Neuronal stem cell (in vitro differentiated cells): ENCODE results near the gene ALOX12B.
A peak's percentile ranks its signal among the peaks of the same experiment; 100 is the strongest.

Source experiments
- DNase-seq: peaks from one replicate; pipeline ENCODE4 v3.0.0-alpha.2; 2013; ENCODE audit warnings: low spot score
- H2AFZ ChIP-seq: one replicate; pipeline ENCODE4 v1.6.1; 2013; ENCODE audit warnings: mild to moderate bottlenecking, low read length, inconsistent platforms
- H2AK5ac ChIP-seq: 2 replicates; pipeline ENCODE4 v1.6.1; 2013; ENCODE audit warnings: low read depth, mild to moderate bottlenecking, inconsistent platforms, low read length, moderate library complexity, mixed read lengths
- H2BK120ac ChIP-seq: 2 replicates; pipeline ENCODE4 v1.6.1; 2013; ENCODE audit warnings: low read depth, mild to moderate bottlenecking, inconsistent platforms, low read length, moderate library complexity, mixed read lengths
- H2BK12ac ChIP-seq: one replicate; pipeline ENCODE4 v1.6.1; 2013; ENCODE audit warnings: low read length, inconsistent platforms
- H2BK15ac ChIP-seq: 2 replicates; pipeline ENCODE4 v1.6.1; 2013; ENCODE audit warnings: mild to moderate bottlenecking, low read length, inconsistent platforms, mixed read lengths
- H2BK5ac ChIP-seq: one replicate; pipeline ENCODE4 v1.6.1; 2013; ENCODE audit warnings: inconsistent platforms, mild to moderate bottlenecking, low read length, moderate library complexity
- H3K14ac ChIP-seq: one replicate; pipeline ENCODE4 v1.6.1; 2013; ENCODE audit warnings: low read length, inconsistent platforms
- H3K18ac ChIP-seq: 2 replicates; pipeline ENCODE4 v1.6.1; 2013; ENCODE audit warnings: low read length, inconsistent platforms
- H3K23ac ChIP-seq: 2 replicates; pipeline ENCODE4 v1.6.1; 2013; ENCODE audit warnings: low read depth, mild to moderate bottlenecking, mixed read lengths, low read length, inconsistent platforms; ENCODE audit not compliant: poor library complexity
- H3K27ac ChIP-seq: replicated peaks from 3 replicates; pipeline ENCODE4 v1.5.1; 2013; ENCODE audit warnings: low read length, inconsistent platforms
- H3K27me3 ChIP-seq, 3 experiments: 2 replicates each; pipeline ENCODE4 v1.6.1; 2013; ENCODE audit warnings: low read length in 3 of 3, mild to moderate bottlenecking in 2 of 3, inconsistent platforms in 1 of 3, low read depth in 1 of 3, mixed read lengths in 1 of 3, moderate library complexity in 1 of 3; ENCODE audit not compliant: control insufficient read depth in 3 of 3, insufficient read depth in 3 of 3
- H3K36me3 ChIP-seq, 2 donors: replicated peaks in 1 of 2; 2 replicates each; pipeline ENCODE4 v1.6.1; 2013; ENCODE audit warnings: low read length in 2 of 2; ENCODE audit not compliant: control insufficient read depth in 2 of 2, insufficient read depth in 2 of 2
- H3K4ac ChIP-seq: 2 replicates; pipeline ENCODE4 v1.6.1; 2013; ENCODE audit warnings: inconsistent platforms, mild to moderate bottlenecking, low read length, moderate library complexity
- H3K4me1 ChIP-seq, 2 donors: 1 replicate in 1 of 2; 2 replicates in 1 of 2; pipeline ENCODE4 v1.6.1; 2013; ENCODE audit warnings: low read length in 2 of 2, low read depth in 1 of 2; ENCODE audit not compliant: control insufficient read depth in 2 of 2, insufficient read depth in 1 of 2
- H3K4me2 ChIP-seq: one replicate; pipeline ENCODE4 v1.6.1; 2013; ENCODE audit warnings: mild to moderate bottlenecking, low read length, inconsistent platforms; ENCODE audit not compliant: insufficient read depth, poor library complexity, severe bottlenecking
- H3K4me3 ChIP-seq, 2 donors: 2 replicates each; pipeline ENCODE4 v1.5.1; 2013; ENCODE audit warnings: low read length in 2 of 2, mild to moderate bottlenecking in 2 of 2, inconsistent platforms in 1 of 2, moderate library complexity in 1 of 2
- H3K79me1 ChIP-seq: one replicate; pipeline ENCODE4 v1.6.1; 2013; ENCODE audit warnings: low read depth, mild to moderate bottlenecking, inconsistent platforms, low read length, moderate library complexity
- H3K9ac ChIP-seq: one replicate; pipeline ENCODE4 v1.6.1; 2013; ENCODE audit warnings: mild to moderate bottlenecking, low read depth, low read length, inconsistent platforms; ENCODE audit not compliant: poor library complexity
- H3K9me3 ChIP-seq, 2 donors: replicated peaks in 1 of 2; 2 replicates each; pipeline versions ENCODE3 to v1.6.1; 2013; ENCODE audit warnings: low read length in 2 of 2, mild to moderate bottlenecking in 2 of 2, inconsistent platforms in 1 of 2, low read depth in 1 of 2, mixed read lengths in 1 of 2, moderate library complexity in 1 of 2; ENCODE audit not compliant: control insufficient read depth in 2 of 2, insufficient read depth in 1 of 2
- H4K8ac ChIP-seq: one replicate; pipeline ENCODE4 v1.6.1; 2013; ENCODE audit warnings: low read depth, mild to moderate bottlenecking, inconsistent platforms, low read length, moderate library complexity
- H4K91ac ChIP-seq: one replicate; pipeline ENCODE4 v1.6.1; 2013; ENCODE audit warnings: low read length, low read depth, mild to moderate bottlenecking, inconsistent platforms; ENCODE audit not compliant: poor library complexity
- WGBS, 2 donors: extraction: QIAGEN DNeasy Blood & Tissue Kit; methylation state at CpG; one replicate each; pipeline ENCODE4 v1.1.7; 2013; ENCODE audit warnings: missing lambda C conversion rate in 2 of 2, mixed read lengths in 1 of 2; ENCODE audit not compliant: insufficient read length in 2 of 2, insufficient replicate concordance in 1 of 2; ENCODE audit errors: extremely low coverage in 2 of 2; 5-methylcytosine and 5-hydroxymethylcytosine counted together

ALOX12B gene

DNA sequence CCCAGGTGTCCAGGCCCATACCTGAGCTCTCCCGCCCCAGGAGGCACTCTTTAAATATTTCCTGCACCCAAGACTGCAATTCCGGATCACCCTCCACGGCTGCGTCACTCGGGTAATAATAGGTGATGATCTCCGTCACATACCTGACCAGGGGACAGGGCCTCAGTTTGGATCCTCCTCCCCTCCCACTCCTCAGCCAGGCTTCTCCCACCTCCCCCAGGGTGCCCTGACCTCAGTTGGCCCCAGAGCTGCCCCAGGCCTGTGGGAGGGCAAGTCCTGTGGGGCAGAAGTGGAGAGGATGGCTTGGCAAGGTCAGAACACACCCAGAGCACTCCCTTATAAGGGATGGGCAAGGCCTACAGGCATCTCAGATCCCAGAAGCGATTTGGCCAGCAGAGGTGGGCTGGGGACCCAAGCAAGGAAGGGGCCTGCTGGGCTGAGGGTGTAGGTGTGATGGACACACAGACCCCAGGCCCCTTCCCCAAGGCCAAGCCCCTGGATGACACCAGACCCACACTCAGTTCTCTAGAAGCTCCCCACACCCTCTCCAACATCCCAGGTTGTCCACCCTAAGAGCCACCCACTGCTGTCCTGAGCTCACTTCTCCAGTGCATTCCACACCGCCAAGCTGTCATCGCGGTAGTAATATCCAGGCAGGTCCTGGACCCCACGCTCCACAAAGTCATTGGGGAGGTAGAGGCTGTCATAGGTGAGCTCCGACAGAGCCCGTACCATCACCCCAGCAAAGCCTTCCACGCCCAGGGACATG is 11.8 kb downstream of the ALOX12B start:
- DNase-seq: no peak
- peaks cover 24 to 93% (median 81%) of the 10 kb centered on the region in 3 experiments for H3K27me3 ChIP-seq
- H4K91ac ChIP-seq: no peak overlapping the region
- H3K14ac ChIP-seq: no peak overlapping the region
- peak overlapping the region; percentile 7 for H2BK15ac ChIP-seq
- no peak overlapping the region for H3K4me2 ChIP-seq
- no peak overlapping the region for H2AFZ ChIP-seq
- H3K36me3 ChIP-seq: no peaks in the 10 kb centered on the region
- H2BK5ac ChIP-seq: no peak overlapping the region
- no peak overlapping the region for H3K23ac ChIP-seq
- H3K9me3 ChIP-seq: peaks cover 0 to 2% of the 10 kb centered on the region in 2 donors
- no peak overlapping the region for H2AK5ac ChIP-seq
- H2BK120ac ChIP-seq: no peak overlapping the region
- no peaks in the 10 kb centered on the region for H3K79me1 ChIP-seq
- H3K4me1 ChIP-seq: peaks cover 4 to 10% of the 10 kb centered on the region in 2 donors
- no CpG with 5 or more reads among the region's 14 CpGs for WGBS, 2 donors
- no peak overlapping the region for H4K8ac ChIP-seq
- no peak overlapping the region for H3K4me3 ChIP-seq
- H2BK12ac ChIP-seq: no peak overlapping the region
- no peak overlapping the region for H3K18ac ChIP-seq
- H3K9ac ChIP-seq: no peak overlapping the region
- H3K27ac ChIP-seq: no peak overlapping the region
- no peak overlapping the region for H3K4ac ChIP-seq

DNA sequence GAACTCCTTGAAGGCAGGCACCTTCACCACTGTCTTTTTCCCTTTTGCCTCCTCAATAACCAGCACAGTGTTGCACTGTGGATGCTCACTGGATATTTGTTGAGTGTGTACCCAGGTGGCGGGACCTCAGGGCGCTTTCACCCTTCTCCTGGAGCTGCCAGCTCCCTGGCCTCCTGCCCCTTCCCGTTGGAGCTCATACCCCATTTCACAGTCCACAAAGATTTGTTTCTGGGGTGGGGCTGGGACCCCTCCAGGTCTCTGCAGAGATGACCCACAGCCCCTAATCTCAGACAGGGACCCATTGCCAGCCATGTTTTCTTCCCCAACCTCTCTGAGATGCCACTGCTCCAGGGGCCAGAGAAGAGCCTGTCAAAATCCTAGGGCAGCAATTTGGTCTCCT is 12.4 kb downstream of the ALOX12B start:
- H3K4ac ChIP-seq: no peak overlapping the region
- H3K36me3 ChIP-seq: no peaks in the 10 kb centered on the region
- no peak overlapping the region for H3K4me2 ChIP-seq
- no CpG with 5 or more reads among the region's 3 CpGs for WGBS, 2 donors
- H3K27ac ChIP-seq: no peak overlapping the region
- no peak overlapping the region for H3K4me3 ChIP-seq
- no peak overlapping the region for H3K23ac ChIP-seq
- no peak overlapping the region for H2BK15ac ChIP-seq
- H2BK12ac ChIP-seq: no peak overlapping the region
- DNase-seq: no peak
- no peak overlapping the region for H4K8ac ChIP-seq
- H2AFZ ChIP-seq: no peak overlapping the region
- no peak overlapping the region for H3K9ac ChIP-seq
- no peak overlapping the region for H3K18ac ChIP-seq
- no peak overlapping the region for H2BK5ac ChIP-seq
- H3K9me3 ChIP-seq: peaks cover 0 to 2% of the 10 kb centered on the region in 2 donors
- no peak overlapping the region for H4K91ac ChIP-seq
- H3K79me1 ChIP-seq: no peaks in the 10 kb centered on the region
- H2AK5ac ChIP-seq: no peak overlapping the region
- H3K4me1 ChIP-seq: peaks cover 4 to 10% of the 10 kb centered on the region in 2 donors
- peaks cover 24 to 92% (median 79%) of the 10 kb centered on the region in 3 experiments for H3K27me3 ChIP-seq
- peak overlapping the region; percentile 47 for H3K14ac ChIP-seq
- no peak overlapping the region for H2BK120ac ChIP-seq

DNA sequence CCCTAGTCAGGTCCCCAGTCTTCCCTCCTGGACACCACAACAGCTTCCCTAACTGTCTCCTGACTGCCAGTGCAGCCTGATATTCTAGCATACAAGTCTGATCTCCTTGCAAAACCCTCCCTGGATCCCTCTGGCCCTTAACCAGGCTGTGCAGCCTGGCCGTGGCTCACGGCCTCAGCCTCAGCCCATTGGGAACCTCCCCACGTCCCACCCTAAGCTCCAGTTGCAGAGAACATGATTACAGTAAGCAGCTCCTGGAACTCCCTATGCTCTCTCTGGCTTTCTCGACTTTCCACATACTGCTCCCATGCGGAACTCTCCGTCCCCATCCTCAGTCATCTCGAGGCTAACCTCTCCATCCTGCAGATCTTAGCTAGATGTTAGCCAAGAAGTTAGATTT is 13.0 kb downstream of the ALOX12B start:
- H3K9me3 ChIP-seq: peaks cover 0 to 2% of the 10 kb centered on the region in 2 donors
- no peak overlapping the region for H2BK12ac ChIP-seq
- H2BK5ac ChIP-seq: no peak overlapping the region
- no peaks in the 10 kb centered on the region for H3K36me3 ChIP-seq
- H3K18ac ChIP-seq: peak overlapping the region; percentile 53
- no peak overlapping the region for H3K4me3 ChIP-seq
- H4K91ac ChIP-seq: no peak overlapping the region
- H2AFZ ChIP-seq: no peak overlapping the region
- no peak overlapping the region for H2AK5ac ChIP-seq
- no peak overlapping the region for H2BK120ac ChIP-seq
- peaks cover 4 to 10% of the 10 kb centered on the region in 2 donors for H3K4me1 ChIP-seq
- H3K27me3 ChIP-seq: peaks cover 24 to 90% (median 75%) of the 10 kb centered on the region in 3 experiments
- no peak overlapping the region for H3K9ac ChIP-seq
- no peak overlapping the region for H3K14ac ChIP-seq
- H3K27ac ChIP-seq: no peak overlapping the region
- H4K8ac ChIP-seq: no peak overlapping the region
- H3K4ac ChIP-seq: no peak overlapping the region
- DNase-seq: no peak
- no peak overlapping the region for H3K4me2 ChIP-seq
- no CpG with 5 or more reads among the region's 7 CpGs for WGBS, 2 donors
- H3K79me1 ChIP-seq: no peaks in the 10 kb centered on the region
- H3K23ac ChIP-seq: peak overlapping the region; percentile 11
- H2BK15ac ChIP-seq: no peak overlapping the region

DNA sequence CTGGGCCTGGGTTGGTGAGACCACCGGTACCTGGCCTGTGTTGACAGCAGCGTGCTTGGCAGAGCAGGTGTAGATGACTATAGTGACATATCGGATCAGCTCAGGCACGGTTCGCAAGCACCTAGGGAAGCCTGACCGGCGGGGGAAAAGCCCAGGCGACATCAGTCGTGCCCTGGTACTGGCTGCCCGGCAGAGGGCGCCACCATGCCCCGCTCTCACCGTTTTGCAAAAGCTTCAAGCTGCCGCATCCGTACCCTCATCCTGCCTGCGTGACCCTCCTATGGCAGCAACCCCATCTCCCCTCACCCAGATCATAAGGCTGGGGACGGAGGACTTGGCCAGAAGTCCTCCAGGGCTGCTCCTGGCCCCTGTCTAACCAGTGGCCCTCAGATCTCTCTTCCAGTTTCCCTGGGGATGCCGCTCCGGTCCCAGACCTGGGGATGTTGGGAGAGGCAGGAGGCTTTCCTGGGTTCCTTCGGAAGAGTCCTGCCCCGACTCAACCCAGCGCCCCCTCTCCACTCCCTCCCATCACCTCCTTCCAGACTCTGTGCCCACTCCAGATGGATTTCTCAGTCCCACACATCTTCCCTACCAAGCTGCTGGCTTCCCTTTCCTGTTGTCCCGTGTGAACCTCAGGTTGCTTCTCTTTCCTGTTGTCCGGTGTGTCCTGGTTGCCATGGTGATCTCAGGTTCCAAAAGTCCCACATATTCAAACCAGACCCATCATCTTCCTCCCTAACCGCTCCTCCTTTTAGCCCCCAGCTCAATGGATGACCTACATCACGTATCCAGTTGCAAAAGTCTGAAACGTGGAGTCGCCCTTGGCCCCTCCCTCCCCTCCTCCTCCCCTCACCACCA is 13.7 kb downstream of the ALOX12B start:
- no peak overlapping the region for H2BK12ac ChIP-seq
- H2AFZ ChIP-seq: peak overlapping the region; percentile 42
- H3K9me3 ChIP-seq: peaks cover 0 to 2% of the 10 kb centered on the region in 2 donors
- H3K4ac ChIP-seq: no peak overlapping the region
- H4K8ac ChIP-seq: no peak overlapping the region
- H3K27me3 ChIP-seq: peaks cover 24 to 90% (median 70%) of the 10 kb centered on the region in 3 experiments
- no peak overlapping the region for H2BK5ac ChIP-seq
- no peaks in the 10 kb centered on the region for H3K79me1 ChIP-seq
- H2AK5ac ChIP-seq: peak overlapping the region; percentile 37
- H3K4me2 ChIP-seq: no peak overlapping the region
- no peak overlapping the region for H2BK15ac ChIP-seq
- H3K4me1 ChIP-seq: peaks cover 4 to 10% of the 10 kb centered on the region in 2 donors
- H3K36me3 ChIP-seq: no peaks in the 10 kb centered on the region
- H3K14ac ChIP-seq: no peak overlapping the region
- H3K4me3 ChIP-seq: peak overlapping the region in 1 of 2 donors; percentile 59
- WGBS, 2 donors: no CpG with 5 or more reads among the region's 28 CpGs
- H3K18ac ChIP-seq: peak overlapping the region; percentile 21
- peak overlapping the region; percentile 81 for H3K9ac ChIP-seq
- no peak overlapping the region for H2BK120ac ChIP-seq
- no peak overlapping the region for H3K27ac ChIP-seq
- H4K91ac ChIP-seq: no peak overlapping the region
- peak overlapping the region; percentile 3 for H3K23ac ChIP-seq
- DNase-seq: peak; percentile 67
